NCI-H510A (cell line): ENCODE data around the gene GCA.

Source experiments
- DNase-seq: peaks from one replicate; lab custom pipeline; 2025; lab: John Stamatoyannopoulos, UW

Gene GCA

GRCh38 chr2:162328424-162329157, 15.3 kb upstream of the GCA start:
- DNase-seq: no peak

GRCh38 chr2:162330881-162331280, 13.1 kb upstream of the GCA start:
- no peak for DNase-seq

DNA sequence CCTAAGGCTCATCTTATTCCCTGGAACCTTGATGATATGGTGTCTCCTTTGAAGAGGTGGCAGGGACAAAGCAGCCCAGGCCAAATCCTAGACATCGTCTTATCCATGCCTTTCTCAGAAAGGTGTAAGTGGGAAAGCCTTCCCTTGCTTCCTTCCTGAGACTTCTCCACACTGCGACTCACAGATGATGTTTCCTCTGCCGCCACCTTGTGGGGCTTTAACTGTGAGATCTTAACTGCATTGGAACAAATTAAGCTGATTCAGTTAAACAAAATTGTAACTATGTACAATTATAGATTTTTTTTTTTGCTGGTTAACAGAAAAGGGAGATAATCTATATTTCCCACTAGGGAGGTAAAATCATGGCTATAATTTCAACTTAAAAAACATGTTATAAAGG, 10.0 kb upstream of the GCA start:
- no peak for DNase-seq

- DNase-seq: no peak
These were observed 6.1 kb upstream of the GCA start for GRCh38 chr2:162337868-162338267.

DNA sequence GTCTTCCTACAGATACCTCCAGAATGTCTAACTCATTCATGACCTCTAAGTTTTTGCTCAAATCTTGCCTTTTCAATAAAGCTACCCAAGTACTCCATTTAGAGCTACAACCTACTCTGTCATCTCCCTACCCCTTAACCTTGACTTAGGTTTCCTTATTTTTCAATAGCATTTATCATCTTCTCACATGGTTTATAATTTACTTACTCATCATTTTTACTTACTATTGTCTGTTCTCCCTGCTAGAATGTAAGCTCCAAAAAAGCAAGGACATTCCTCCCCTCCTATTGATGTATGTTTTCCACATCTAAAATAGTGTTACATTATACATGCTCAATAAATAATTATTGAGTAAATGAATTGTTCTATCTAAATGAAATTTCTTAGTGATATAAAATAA, 3.1 kb upstream of the GCA start:
- no peak for DNase-seq

GRCh38 chr2:162342321-162342720, 1.6 kb upstream of the GCA start:
- DNase-seq: no peak

DNA sequence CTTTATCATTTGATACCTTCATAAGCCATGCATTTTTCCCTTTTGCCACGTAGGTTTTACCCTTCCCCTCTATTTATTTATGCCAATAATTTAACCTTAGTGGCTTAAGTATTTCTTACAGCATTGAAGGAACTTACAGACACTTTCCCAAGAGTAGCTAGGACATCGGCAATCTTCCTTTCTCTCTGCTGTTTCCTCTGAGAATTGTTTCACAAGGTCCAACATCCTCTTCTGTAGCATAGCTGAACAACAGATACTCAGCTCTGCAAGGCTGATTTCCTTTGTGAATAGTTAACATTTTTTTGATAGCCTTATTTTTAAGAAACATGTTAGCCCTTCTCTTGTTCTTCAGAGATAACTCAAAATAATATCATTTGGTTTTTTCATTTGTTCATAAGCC, 1.1 kb upstream of the GCA start:
- DNase-seq: no peak

GRCh38 chr2:162343492-162343823, 474 bp upstream of the GCA start:
- no peak for DNase-seq

DNA sequence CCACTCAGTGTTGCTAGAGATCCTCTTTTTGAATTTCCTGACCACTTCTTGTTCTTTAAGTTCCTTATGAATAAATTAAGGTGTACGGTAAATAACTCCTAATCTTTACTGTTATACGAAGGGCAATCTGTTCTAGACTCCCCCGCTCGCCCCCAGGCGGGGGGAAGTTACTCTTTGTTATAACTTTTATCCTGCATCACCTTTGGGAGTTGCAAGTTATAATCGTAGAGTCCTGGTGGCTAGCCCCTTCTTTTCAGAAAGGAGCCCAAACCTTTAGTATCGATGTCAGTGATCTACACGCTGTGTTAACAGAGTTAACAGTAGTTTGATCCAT, 652 bp downstream of the GCA start:
- no peak for DNase-seq

- no peak for DNase-seq
These were observed 21.5 kb downstream of the GCA start for GRCh38 chr2:162365392-162365791.

- DNase-seq: no peak
These were observed 24.6 kb downstream of the GCA start for GRCh38 chr2:162368494-162368893.

GRCh38 chr2:162369551-162369950, 25.6 kb downstream of the GCA start:
- no peak for DNase-seq

DNA sequence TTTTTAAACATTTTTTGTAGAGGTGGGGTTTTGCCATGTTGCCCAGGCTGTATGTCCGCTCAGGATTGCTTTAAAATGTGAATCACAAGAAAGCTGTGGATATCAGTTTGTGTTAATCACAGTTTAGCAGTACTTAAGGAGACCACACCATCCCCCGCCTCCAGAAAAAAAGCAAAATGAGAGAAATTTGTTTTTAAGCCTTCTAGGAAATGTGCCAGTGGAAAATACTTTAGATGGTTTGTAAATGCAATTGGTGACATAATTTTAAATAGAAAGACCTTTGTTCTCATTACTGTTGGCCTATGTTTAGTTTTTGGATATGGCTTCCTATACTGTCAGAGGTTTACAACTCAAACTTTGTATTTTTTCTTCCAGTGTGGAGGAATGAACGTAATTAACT, 27.0 kb downstream of the GCA start:
- DNase-seq: no peak

GRCh38 chr2:162372818-162373217, 28.9 kb downstream of the GCA start:
- DNase-seq: no peak

GRCh38 chr2:162379719-162380580, 36.0 kb downstream of the GCA start:
- DNase-seq: no peak

DNA sequence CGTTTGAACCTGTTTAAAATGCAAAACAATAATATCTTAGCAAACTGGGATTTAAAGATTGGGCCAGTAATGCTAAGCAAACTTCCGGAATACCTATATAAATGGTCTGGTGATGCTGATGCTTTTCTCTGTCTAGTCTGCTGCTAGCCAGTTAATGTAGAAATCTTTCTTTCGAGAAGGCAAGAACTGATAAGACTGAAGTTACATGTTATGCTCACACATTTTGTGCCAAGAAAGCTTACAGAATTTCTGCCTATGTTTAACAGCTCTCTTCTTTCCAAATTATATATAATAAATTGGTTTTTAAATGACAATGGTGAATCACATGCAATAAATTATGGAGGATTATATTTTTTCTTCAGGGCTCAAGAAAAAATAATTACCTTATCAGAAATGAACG, 37.9 kb downstream of the GCA start:
- DNase-seq: no peak

- no peak for DNase-seq
These were observed 38.3 kb downstream of the GCA start for GRCh38 chr2:162382278-162382677.

GRCh38 chr2:162385536-162385935, 41.6 kb downstream of the GCA start:
- no peak for DNase-seq

DNA sequence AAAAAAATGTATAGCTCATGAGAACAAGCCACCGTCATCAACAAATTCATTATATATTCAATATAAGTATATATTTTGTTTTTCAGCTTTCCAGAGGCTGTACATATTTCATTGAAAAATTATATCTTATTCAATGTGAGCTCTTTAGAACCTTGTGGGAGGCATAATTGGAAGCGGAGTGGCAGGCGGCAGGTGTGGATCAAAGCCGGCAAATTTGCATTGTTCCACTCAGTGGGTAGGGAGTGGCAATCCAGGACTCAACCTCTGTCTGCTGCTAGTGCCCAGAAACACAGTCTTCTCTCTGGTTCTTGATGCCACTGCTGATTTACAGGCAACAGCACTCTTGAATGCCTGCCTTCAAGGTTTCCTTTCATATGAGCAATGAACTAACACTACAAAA, 46.9 kb downstream of the GCA start:
- DNase-seq: no peak

DNA sequence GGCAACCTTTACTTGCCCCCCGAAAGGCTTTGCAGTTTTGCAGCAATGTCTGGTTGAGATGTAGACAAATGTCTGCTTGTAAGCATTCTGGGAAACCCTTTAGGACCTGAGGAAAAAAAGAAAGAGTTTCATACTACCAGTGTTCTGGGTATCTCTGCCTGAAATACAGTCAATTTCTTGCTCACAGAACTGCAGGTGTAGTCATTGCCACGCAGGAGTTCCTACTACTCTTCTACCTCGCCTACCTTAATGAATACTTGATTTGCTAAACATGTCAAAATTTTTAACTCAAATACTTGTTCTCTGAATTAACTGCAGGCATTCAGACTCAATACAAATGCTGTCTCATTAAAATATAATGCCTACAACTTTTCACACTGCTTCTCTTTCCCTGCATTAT, 56.4 kb downstream of the GCA start:
- no peak for DNase-seq

DNA sequence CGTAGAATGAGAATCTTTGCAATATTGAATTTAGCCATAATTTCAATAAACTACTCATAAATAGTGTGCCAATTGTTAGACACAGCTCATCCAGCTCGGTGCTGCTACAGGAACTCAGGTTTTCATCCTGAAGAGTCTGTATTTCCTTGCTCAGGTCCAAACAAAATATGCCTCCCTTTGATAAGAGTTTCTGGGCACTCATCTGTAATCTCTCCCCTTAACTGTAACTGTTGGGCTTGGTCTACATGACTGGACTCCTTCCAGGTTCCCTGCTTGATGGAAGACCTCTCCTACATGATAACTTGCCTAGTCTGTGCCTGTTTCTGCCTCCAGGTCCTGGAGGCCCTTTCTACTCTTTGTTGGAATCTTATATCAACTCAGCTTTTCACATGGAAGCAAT, 57.9 kb downstream of the GCA start:
- DNase-seq: no peak

GRCh38 chr2:162403884-162404283, 60.0 kb downstream of the GCA start:
- DNase-seq: no peak
